IPS-18a (cell line): ENCODE measurements around the gene USP37.

ENCODE experiments used
- H3K27ac ChIP-seq: one replicate; pipeline ENCODE4 v1.5.1; 2013; ENCODE audit warnings: low read length
- H3K27me3 ChIP-seq: one replicate; pipeline ENCODE4 v1.6.1; 2013; ENCODE audit warnings: mild to moderate bottlenecking, low read length; ENCODE audit not compliant: control insufficient read depth, insufficient read depth
- H3K36me3 ChIP-seq: one replicate; pipeline ENCODE4 v1.6.1; 2013; ENCODE audit warnings: low read depth, low read length; ENCODE audit not compliant: control insufficient read depth
- H3K4me1 ChIP-seq: one replicate; pipeline ENCODE4 v1.6.1; 2013; ENCODE audit warnings: low read depth, low read length; ENCODE audit not compliant: control insufficient read depth
- H3K4me3 ChIP-seq: one replicate; pipeline ENCODE4 v1.5.1; 2013; ENCODE audit warnings: low read length
- H3K9ac ChIP-seq: one replicate; pipeline ENCODE4 v1.6.1; 2013; ENCODE audit warnings: mild to moderate bottlenecking, low read length, moderate library complexity
- H3K9me3 ChIP-seq: one replicate; pipeline ENCODE4 v1.6.1; 2013; ENCODE audit warnings: low read depth, low read length; ENCODE audit not compliant: control insufficient read depth

USP37 gene, protein sequence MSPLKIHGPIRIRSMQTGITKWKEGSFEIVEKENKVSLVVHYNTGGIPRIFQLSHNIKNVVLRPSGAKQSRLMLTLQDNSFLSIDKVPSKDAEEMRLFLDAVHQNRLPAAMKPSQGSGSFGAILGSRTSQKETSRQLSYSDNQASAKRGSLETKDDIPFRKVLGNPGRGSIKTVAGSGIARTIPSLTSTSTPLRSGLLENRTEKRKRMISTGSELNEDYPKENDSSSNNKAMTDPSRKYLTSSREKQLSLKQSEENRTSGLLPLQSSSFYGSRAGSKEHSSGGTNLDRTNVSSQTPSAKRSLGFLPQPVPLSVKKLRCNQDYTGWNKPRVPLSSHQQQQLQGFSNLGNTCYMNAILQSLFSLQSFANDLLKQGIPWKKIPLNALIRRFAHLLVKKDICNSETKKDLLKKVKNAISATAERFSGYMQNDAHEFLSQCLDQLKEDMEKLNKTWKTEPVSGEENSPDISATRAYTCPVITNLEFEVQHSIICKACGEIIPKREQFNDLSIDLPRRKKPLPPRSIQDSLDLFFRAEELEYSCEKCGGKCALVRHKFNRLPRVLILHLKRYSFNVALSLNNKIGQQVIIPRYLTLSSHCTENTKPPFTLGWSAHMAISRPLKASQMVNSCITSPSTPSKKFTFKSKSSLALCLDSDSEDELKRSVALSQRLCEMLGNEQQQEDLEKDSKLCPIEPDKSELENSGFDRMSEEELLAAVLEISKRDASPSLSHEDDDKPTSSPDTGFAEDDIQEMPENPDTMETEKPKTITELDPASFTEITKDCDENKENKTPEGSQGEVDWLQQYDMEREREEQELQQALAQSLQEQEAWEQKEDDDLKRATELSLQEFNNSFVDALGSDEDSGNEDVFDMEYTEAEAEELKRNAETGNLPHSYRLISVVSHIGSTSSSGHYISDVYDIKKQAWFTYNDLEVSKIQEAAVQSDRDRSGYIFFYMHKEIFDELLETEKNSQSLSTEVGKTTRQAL

DNA sequence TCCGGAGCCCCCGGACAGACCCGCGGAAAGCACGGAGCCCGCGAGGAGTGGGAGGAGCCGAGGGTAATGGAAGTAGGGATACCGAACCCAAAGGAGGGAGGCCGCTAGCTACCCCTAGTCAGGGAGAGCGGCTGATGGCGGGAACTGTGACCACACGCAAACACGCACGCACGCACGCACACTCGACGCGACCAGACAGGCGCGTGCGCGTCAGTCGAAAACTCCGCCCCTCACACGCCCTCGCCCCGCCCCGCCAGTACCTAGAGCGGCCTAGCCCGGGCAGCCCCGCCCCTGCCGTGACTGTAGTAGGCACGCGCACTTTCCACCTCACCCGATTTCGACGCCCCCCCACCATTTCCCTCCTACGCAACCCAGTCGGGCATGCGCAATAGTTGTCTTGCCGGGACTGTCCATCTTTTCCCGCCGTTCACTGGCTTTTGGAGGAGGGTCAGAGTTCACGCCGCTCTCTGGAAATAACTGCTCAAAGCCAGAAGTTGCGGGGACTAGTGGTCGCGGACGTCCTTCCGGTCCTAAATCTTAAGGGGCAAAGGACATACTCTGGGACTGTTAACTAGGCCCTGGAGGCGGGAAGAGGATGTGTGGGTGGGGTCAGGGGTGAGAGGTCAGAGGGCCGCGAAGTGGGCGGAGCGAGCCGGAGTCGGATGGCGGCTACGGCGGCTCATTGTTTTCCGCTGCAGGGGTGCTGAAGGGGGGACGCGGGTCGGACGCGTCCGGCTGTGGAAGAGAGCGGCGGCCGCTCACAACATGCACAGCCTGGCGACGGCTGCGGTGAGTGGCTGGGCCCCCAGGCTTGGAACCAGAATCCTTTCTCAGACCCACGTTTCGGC lies at the start of gene USP37, which contains the start of gene CNOT9:
USP37 (minus strand) TSS at position 162 of the 848 bp plus-strand sequence. CDS start 9,698 bp downstream, outside the sequence.
CNOT9 (plus strand) TSS at position 650 of the 848 bp plus-strand sequence; CDS start at position 766, 116 bp downstream.
- Histone ChIP-seq H3K36me3 (peaks cover 20% of the 10 kb centered on the region), H3K9me3 (no peaks in the 10 kb centered on the region), H3K9ac (peak within 1 kb of the TSS; percentile 98), H3K27ac (peak within 1 kb of the TSS; percentile 99), H3K4me1 (peaks cover 23% of the 10 kb centered on the region), H3K27me3 (no peaks in the 10 kb centered on the region), H3K4me3 (peak within 1 kb of the TSS; percentile 85)

DNA sequence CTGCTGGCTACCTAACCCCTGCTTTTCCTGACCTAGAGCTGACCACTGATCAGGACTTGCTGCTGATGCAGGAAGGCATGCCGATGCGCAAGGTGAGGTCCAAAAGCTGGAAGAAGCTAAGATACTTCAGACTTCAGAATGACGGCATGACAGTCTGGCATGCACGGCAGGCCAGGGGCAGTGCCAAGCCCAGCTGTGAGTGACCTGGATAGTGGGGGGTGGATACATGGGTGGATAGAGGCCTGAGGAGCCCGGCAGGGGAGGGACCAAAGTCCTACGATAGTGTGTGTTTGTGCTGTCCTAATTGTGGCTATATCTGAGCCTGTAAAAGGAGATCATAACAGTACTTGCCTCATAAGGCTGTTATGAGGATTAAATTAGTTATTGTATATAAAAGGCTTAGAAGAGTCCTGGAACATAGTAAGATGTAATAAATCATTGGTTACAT lies 47.7 kb upstream of the USP37 start:
- Histone ChIP-seq H3K9ac (no peak overlapping the region), H3K36me3 (no peaks in the 10 kb centered on the region), H3K27ac (no peak overlapping the region), H3K4me3 (no peak overlapping the region), H3K27me3 (no peaks in the 10 kb centered on the region), H3K4me1 (no peaks in the 10 kb centered on the region), H3K9me3 (no peaks in the 10 kb centered on the region)

DNA sequence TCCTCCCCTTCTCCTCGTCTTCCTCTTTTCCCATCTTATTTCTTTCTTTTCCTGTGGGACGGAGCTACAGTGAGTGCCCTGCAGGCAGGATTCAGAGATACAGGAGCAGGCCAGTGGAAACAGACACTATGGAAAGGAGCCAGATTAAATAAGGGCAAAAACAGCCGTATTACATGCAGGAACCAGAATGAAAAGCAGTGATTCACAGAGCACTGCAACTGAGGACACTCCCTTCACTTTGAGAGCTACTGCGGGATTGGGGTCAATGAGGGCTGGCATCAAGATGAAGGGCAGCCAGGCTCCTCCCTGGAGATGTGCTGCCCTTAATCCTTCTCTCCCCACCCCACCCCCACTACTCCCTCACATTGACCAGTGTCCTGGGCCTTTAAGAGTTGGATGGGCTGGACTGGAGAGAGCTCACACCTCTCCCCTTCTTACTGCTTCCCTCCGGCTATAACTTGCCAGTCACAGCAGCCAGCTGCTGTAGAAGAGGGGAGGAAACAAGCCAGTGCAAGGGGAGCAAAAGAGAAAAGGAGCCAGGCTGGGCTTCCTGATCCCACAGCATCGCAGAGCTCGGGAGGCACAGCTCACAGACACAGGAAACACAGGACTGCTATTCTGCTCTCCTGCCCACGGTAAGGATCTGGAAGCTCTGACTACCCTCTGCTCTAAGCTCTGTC lies 39.4 kb upstream of the USP37 start, which contains the start of gene PLCD4:
PLCD4 (plus strand) TSS at position 464 of the 680 bp plus-strand sequence. CDS start 7,841 bp downstream, outside the sequence.
- Histone ChIP-seq H3K36me3 (no peaks in the 10 kb centered on the region), H3K9me3 (no peaks in the 10 kb centered on the region), H3K27me3 (no peaks in the 10 kb centered on the region), H3K4me1 (peaks cover 9% of the 10 kb centered on the region), H3K9ac (no peak within 1 kb of the TSS), H3K4me3 (no peak within 1 kb of the TSS), H3K27ac (no peak within 1 kb of the TSS)

DNA sequence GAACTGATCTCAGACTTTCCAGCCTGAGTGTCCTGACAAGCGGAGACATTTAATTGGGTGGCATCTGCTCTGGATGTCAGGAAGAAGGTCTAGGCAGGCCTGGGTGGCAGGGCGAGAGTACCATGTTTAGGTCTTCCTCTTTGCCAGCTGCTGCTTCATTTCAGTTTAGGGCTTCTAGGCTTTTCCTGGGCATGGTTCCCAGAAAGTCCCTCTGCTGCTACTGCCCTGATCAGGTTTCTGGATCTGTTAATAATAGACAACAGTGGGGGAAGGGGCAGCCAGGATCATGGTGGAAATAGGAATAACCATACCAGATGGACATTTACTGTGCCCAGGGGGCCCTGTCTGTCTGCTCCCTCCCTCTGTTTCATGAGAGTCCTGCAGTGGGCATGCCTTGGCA lies 37.3 kb upstream of the USP37 start:
- Histone ChIP-seq H3K27ac (no peak overlapping the region), H3K9ac (no peak overlapping the region), H3K4me1 (peaks cover 9% of the 10 kb centered on the region), H3K4me3 (no peak overlapping the region), H3K36me3 (no peaks in the 10 kb centered on the region), H3K27me3 (no peaks in the 10 kb centered on the region), H3K9me3 (no peaks in the 10 kb centered on the region)

DNA sequence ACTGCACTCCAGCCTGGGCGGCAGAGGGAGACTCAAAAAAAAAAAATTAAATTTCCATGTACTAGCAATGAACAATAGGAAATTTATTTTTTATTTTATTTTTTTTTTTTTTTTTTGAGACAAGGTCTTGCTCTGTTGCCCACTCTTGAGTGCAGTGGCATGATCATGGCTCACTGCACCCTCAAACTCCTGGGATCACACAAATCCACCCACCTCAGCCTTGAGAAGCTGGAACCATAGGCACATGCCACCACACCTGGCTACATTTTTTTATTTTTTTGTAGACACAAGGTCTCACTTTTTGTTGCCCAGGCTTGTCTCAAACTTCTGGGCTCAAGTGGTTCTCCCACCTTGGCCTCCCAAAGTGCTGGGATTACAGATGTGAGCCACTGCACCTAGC lies 17.4 kb upstream of the USP37 start:
- Histone ChIP-seq H3K27ac (no peak overlapping the region), H3K36me3 (peaks cover 89% of the 10 kb centered on the region), H3K9me3 (no peaks in the 10 kb centered on the region), H3K9ac (no peak overlapping the region), H3K4me3 (no peak overlapping the region), H3K27me3 (no peaks in the 10 kb centered on the region), H3K4me1 (no peaks in the 10 kb centered on the region)

DNA sequence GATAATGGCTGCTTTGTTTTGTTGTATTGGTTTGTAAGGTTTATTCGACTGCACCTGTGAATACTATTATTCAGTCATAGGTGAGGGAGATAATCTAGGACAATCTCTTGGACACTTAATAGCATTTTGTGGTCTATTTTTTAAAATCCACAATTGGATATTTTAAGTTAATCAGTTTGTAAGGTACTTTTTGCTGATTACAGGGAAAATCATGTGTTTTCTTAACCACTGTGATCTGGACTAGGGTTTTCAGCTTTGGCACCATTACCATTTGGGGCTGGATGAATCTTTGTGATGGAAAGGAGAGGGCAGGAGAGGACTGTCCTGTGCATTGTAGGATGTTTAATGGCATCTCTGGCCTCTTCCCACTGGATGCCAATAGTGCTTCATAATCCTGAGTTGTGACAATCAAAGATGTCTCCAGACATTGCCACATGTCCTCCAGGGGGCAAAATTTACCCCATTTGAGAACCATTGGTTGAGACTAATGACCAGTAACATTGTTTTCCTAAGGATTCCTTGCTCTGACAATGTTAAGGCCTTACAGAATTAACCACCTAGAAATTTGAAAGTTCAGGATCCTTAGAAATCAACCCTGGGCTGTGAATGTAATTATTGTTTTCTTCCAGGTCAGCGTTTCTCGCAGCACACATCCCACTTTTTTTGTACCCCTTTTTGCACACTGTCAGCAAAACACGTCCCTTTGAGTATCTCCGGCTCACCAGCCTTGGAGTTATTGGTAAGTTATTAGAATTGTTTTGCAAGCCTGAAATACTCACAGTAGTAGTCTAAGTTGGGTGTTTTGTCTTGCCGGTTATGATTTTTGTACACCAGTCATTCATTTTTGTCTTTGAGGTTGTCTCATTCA lies 16.1 kb upstream of the USP37 start:
- H3K4me3 ChIP-seq = no peak overlapping the region
- H3K9me3 ChIP-seq = no peaks in the 10 kb centered on the region
- H3K4me1 ChIP-seq = no peaks in the 10 kb centered on the region
- H3K9ac ChIP-seq = no peak overlapping the region
- no peak overlapping the region for H3K27ac ChIP-seq
- H3K36me3 ChIP-seq = peaks cover 79% of the 10 kb centered on the region
- no peaks in the 10 kb centered on the region for H3K27me3 ChIP-seq

DNA sequence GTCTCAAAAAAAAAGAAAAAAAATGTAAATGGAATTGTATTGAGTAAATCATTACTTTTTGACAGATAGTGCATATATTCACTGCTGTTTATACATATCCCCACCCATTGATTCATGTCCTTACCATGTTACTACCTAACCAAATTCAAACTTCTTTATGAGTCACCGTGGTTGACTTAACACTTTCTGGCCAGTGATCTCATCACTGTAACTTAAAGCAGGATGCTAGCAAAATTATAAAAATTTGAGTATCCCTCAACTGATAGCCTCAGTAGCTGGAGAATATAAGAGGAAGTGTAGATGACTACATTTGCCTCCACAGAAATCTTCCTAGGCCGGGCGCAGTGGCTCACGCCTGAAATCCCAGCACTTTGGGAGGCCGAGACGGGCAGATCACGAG lies 13.9 kb upstream of the USP37 start:
- no peaks in the 10 kb centered on the region for H3K9me3 ChIP-seq
- no peak overlapping the region for H3K4me3 ChIP-seq
- H3K36me3 ChIP-seq = peaks cover 64% of the 10 kb centered on the region
- no peak overlapping the region for H3K27ac ChIP-seq
- H3K27me3 ChIP-seq = no peaks in the 10 kb centered on the region
- H3K9ac ChIP-seq = no peak overlapping the region
- peaks cover 13% of the 10 kb centered on the region for H3K4me1 ChIP-seq

DNA sequence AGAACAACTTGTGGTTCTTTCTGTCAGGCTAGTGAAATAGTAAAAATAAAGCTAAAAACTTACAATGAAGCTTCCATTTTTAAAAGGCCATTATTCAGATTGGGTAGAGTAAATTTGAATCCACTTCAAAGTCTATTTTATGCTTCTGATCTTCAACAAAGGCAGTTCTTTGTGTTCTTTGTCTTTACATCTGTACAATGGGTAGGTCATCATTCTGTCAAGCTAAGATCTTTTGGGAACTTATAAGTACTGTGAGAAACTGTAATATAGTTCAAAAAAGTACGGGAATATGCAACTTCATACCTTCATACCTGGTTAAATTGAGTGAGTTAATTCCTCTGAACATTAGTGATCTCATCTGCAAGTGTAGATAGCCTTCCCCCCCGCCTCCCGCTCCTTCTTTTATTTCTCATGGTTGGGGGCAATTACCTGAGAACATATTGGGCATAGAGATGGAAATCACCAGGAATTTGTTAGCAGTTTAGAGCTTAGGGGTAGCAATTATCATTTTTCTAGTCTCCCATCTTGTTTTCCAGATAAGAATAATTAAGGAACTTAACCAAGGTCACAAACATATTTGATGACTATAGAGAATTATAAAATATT lies 10.2 kb upstream of the USP37 start:
- no peak overlapping the region for H3K9ac ChIP-seq
- no peak overlapping the region for H3K27ac ChIP-seq
- peaks cover 42% of the 10 kb centered on the region for H3K36me3 ChIP-seq

DNA sequence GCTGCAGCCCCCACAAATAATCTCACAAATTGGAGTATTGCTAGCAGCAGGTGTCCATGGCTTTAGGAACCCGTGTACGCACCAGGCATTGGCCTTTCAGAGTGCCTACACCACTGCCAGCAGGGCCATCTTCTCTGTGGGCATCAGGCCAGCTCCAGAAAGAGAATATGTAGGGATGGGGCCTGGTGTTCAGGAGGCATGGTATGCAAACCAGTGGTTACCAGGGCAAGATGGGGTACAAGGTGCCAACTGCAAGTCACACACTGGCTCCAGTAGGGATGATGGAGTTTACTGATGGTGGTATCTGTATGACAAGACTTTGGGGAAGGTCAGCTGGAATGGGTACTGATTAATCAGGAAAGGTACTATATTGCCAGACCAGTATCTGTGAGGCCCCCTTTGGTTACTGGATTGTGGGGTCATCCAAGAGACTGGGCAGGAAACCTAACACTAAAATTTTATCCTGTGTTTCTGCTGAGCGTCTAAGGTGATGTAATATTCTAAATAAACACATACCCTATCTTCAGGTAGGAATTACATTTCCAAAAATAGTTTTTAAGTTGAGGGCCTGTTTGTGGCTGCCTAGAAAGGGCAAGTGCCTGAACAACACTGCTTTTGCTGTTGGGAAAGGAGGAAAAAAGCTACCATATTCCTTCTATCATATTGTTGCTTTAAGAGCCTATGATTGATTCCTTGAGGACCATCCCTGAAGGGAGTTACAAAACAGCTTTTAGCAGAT lies 9.5 kb upstream of the USP37 start:
- no peak overlapping the region for H3K9ac ChIP-seq
- no peaks in the 10 kb centered on the region for H3K27me3 ChIP-seq
- H3K4me3 ChIP-seq = no peak overlapping the region
- H3K27ac ChIP-seq = no peak overlapping the region
- H3K36me3 ChIP-seq = peaks cover 36% of the 10 kb centered on the region
- H3K9me3 ChIP-seq = no peaks in the 10 kb centered on the region
- peaks cover 13% of the 10 kb centered on the region for H3K4me1 ChIP-seq

More for the DNA sequence above, 10.2 kb upstream of the USP37 start:
- Histone ChIP-seq H3K4me3 (peak overlapping the region; percentile 8), H3K9me3 (no peaks in the 10 kb centered on the region), H3K27me3 (no peaks in the 10 kb centered on the region), H3K4me1 (peaks cover 13% of the 10 kb centered on the region)
